RWPE2 (cell line): ENCODE results near the gene SORCS2.

Source experiments
- ATAC-seq: fragments of 200-7000 bp; cut with Tn5 transposase; 3 replicates; pipeline ENCODE4 v1.9.1; 2021; ENCODE audit warnings: low read depth
- DNase-seq: peaks from one replicate; pipeline ENCODE4 v3.0.0-alpha.2; 2020; ENCODE audit warnings: low spot score
- H3K27ac ChIP-seq: fragments of 450-650 bp; 2 replicates; pipeline ENCODE4 v1.5.1; 2017; ENCODE audit warnings: mild to moderate bottlenecking; ENCODE audit not compliant: poor library complexity, severe bottlenecking
- H3K27me3 ChIP-seq: fragments of 250-450 bp; sonication (Bioruptor Pico); 2 replicates; pipeline ENCODE4 v1.5.1; 2021; ENCODE audit warnings: mild to moderate bottlenecking, moderate library complexity; ENCODE audit not compliant: insufficient read depth, poor library complexity, severe bottlenecking
- H3K36me3 ChIP-seq: fragments of 250-450 bp; sonication (Bioruptor Pico); 2 replicates; pipeline ENCODE4 v1.5.1; 2020; ENCODE audit warnings: low read depth, mild to moderate bottlenecking, moderate library complexity
- H3K4me1 ChIP-seq: fragments of 250-450 bp; sonication (Bioruptor Pico); 2 replicates; pipeline ENCODE4 v1.5.1; 2021; ENCODE audit warnings: mild to moderate bottlenecking, moderate library complexity; ENCODE audit not compliant: insufficient read depth, poor library complexity, severe bottlenecking
- H3K4me3 ChIP-seq: fragments of 250-450 bp; sonication (Bioruptor Pico); 2 replicates; pipeline ENCODE4 v1.5.1; 2021; ENCODE audit warnings: mild to moderate bottlenecking, moderate library complexity; ENCODE audit not compliant: severe bottlenecking
- H3K9me3 ChIP-seq: fragments of 250-450 bp; sonication (Bioruptor Pico); 2 replicates; pipeline ENCODE4 v1.5.1; 2021; ENCODE audit warnings: mild to moderate bottlenecking, moderate library complexity; ENCODE audit not compliant: severe bottlenecking
- TF ChIP-seq, protein P1 (sequence below): fragments of 450-650 bp; IDR thresholded peaks from one replicate; pipeline ENCODE4 v1.5.1; 2017; ENCODE audit warnings: mild to moderate bottlenecking, moderate library complexity; ENCODE audit not compliant: poor library complexity, severe bottlenecking

The SORCS2 gene

DNA sequence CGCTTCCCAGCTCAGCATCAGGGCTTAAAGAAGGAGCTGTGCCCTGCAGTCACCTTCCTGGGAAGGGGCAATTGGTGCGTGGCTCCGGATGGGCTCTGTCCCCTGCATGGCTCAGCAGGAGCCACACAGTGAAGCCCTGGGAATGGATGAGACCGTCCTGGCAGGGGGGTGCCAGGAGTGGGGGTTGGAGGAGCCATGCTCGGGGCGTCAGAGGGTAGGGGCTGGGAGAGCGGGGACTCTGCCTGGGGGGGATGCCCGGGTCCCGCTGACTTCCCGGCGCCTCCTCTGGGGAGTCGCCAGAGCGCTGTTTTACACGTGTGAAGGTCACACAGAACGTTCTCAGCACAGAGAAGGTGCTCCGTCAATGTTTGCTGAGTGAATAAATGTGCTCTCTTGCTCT is 563.2 kb downstream of the SORCS2 start:
- no peak overlapping the region for H3K4me3 ChIP-seq
- no peaks in the 10 kb centered on the region for H3K27me3 ChIP-seq
- no peak overlapping the region for H3K27ac ChIP-seq
- H3K9me3 ChIP-seq: no peaks in the 10 kb centered on the region
- H3K4me1 ChIP-seq: no peaks in the 10 kb centered on the region
- no peaks in the 10 kb centered on the region; the same call in 1 of the 2 replicates for H3K36me3 ChIP-seq
- TF ChIP-seq, protein P1, sequence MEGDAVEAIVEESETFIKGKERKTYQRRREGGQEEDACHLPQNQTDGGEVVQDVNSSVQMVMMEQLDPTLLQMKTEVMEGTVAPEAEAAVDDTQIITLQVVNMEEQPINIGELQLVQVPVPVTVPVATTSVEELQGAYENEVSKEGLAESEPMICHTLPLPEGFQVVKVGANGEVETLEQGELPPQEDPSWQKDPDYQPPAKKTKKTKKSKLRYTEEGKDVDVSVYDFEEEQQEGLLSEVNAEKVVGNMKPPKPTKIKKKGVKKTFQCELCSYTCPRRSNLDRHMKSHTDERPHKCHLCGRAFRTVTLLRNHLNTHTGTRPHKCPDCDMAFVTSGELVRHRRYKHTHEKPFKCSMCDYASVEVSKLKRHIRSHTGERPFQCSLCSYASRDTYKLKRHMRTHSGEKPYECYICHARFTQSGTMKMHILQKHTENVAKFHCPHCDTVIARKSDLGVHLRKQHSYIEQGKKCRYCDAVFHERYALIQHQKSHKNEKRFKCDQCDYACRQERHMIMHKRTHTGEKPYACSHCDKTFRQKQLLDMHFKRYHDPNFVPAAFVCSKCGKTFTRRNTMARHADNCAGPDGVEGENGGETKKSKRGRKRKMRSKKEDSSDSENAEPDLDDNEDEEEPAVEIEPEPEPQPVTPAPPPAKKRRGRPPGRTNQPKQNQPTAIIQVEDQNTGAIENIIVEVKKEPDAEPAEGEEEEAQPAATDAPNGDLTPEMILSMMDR: no peak
- ATAC-seq: no peak
- no peak for DNase-seq

GRCh38 chr4:7756071-7756470 is 563.7 kb downstream of the SORCS2 start:
- no peak overlapping the region for H3K27ac ChIP-seq
- TF ChIP-seq, protein P1: no peak
- H3K4me1 ChIP-seq: no peaks in the 10 kb centered on the region
- no peak for DNase-seq
- H3K36me3 ChIP-seq: peaks cover 4% of the 10 kb centered on the region
- ATAC-seq: no peak
- no peaks in the 10 kb centered on the region for H3K27me3 ChIP-seq
- H3K9me3 ChIP-seq: no peaks in the 10 kb centered on the region
- H3K4me3 ChIP-seq: no peak overlapping the region

GRCh38 chr4:7756561-7757355 is 564.4 kb downstream of the SORCS2 start:
- H3K27ac ChIP-seq: no peak overlapping the region
- no peak for ATAC-seq
- H3K9me3 ChIP-seq: no peaks in the 10 kb centered on the region
- no peaks in the 10 kb centered on the region for H3K4me1 ChIP-seq
- DNase-seq: no peak
- TF ChIP-seq, protein P1: no peak
- H3K4me3 ChIP-seq: no peak overlapping the region
- no peaks in the 10 kb centered on the region for H3K27me3 ChIP-seq
- peaks cover 10% of the 10 kb centered on the region for H3K36me3 ChIP-seq

GRCh38 chr4:7757501-7758471 is 565.4 kb downstream of the SORCS2 start:
- Histone ChIP-seq H3K36me3 (peaks cover 21% of the 10 kb centered on the region), H3K4me3 (no peak overlapping the region), H3K27ac (no peak overlapping the region), H3K9me3 (no peaks in the 10 kb centered on the region), H3K4me1 (no peaks in the 10 kb centered on the region), H3K27me3 (no peaks in the 10 kb centered on the region)
- TF ChIP-seq, protein P1: no peak
- no peak for DNase-seq
- no peak for ATAC-seq
